ENCODE measurements around the gene PCGF6.

Gene PCGF6

DNA sequence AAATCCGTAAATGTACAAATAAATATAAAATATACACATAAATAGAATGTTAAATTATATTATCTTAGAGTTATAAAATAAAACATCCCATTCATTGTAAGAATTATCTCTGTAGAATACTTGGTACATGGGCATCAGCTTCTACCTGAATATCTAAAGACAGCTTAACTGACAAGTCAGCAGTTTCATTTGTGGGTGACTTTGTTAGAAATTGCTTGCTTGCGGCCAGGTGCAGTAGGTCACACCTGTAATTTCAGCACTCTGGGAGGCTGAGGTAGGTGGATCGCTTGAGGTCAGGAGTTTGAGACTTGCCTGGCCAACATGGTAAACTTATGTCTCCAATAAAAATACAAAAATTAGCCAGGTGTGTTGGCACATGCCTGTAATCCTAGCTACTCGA is 14.6 kb downstream of the PCGF6 start:
- Histone ChIP-seq H3K4me1 (no peaks in the 10 kb centered on the region), H3K36me3 (peaks cover 0 to 62% (median 33%) of the 10 kb centered on the region in 3 donors), H3K27ac (no peak overlapping the region), H3K4me3 (no peak overlapping the region), H3K9me3 (no peaks in the 10 kb centered on the region), H3K27me3 (no peaks in the 10 kb centered on the region)
- intact Hi-C loops (cut with DNase I; ENCODE audit: low total_unique reads): no loop called here
- TF ChIP-seq, protein P1, sequence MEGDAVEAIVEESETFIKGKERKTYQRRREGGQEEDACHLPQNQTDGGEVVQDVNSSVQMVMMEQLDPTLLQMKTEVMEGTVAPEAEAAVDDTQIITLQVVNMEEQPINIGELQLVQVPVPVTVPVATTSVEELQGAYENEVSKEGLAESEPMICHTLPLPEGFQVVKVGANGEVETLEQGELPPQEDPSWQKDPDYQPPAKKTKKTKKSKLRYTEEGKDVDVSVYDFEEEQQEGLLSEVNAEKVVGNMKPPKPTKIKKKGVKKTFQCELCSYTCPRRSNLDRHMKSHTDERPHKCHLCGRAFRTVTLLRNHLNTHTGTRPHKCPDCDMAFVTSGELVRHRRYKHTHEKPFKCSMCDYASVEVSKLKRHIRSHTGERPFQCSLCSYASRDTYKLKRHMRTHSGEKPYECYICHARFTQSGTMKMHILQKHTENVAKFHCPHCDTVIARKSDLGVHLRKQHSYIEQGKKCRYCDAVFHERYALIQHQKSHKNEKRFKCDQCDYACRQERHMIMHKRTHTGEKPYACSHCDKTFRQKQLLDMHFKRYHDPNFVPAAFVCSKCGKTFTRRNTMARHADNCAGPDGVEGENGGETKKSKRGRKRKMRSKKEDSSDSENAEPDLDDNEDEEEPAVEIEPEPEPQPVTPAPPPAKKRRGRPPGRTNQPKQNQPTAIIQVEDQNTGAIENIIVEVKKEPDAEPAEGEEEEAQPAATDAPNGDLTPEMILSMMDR (IDR thresholded peaks at IDR 0.05): no peak
- no peak for DNase-seq

DNA sequence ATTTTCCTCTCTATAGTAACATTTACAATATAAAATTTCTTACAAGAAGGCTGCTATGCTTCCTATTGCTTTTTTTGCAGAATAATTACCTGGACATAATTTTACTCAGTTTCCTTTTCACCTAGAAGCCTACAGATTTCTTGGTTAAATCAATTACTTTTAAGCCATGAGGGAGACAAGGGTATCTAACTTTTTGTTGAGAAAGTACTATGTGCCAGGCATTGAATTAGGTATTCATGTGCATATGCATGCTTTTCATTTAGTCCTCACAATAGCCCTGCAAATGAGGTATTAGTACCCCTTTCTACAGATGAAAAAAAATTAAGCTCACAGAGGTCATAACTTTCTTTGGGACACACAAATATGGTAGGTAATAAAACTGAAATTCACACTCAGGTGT is 16.4 kb downstream of the PCGF6 start:
- intact Hi-C loops (cut with DNase I; ENCODE audit: low total_unique reads): no loop called here
- Histone ChIP-seq H3K27me3 (no peaks in the 10 kb centered on the region), H3K27ac (no peak overlapping the region), H3K36me3 (peaks cover 13 to 63% (median 48%) of the 10 kb centered on the region in 3 donors), H3K4me1 (no peaks in the 10 kb centered on the region), H3K9me3 (no peaks in the 10 kb centered on the region), H3K4me3 (no peak overlapping the region)
- TF ChIP-seq, protein P1 (IDR thresholded peaks at IDR 0.05): no peak
- DNase-seq: no peak

DNA sequence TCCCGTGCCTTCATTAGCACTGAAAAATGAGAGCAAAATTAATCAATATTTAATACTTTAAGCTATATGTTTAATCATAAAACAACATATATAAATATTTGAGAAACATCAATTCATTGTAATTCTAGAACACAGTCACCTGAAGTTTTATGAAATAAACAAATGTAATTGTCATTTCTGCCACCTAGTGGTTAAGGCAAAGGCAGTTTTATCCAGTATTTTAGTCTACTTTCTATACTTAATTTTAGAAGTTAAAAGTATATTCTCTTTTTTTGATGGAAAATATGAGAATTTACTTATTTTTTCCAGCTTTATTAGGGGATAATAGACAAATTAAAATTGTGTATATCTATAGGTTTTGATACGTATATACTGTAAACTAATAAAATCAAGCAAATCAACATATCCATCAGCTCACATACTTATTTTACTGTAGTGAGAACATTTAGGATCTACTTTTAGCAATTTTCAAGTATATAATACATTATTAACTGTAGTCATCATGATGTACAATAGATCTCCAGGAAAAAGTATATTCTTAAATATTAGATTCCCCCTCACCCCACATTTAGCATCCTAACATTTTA is 16.9 kb downstream of the PCGF6 start:
- no peak overlapping the region for H3K4me3 ChIP-seq
- H3K9me3 ChIP-seq: no peaks in the 10 kb centered on the region
- H3K4me1 ChIP-seq: no peaks in the 10 kb centered on the region
- peaks cover 15 to 63% (median 48%) of the 10 kb centered on the region in 3 donors for H3K36me3 ChIP-seq
- intact Hi-C loops (cut with DNase I; ENCODE audit: low total_unique reads): no loop called here
- no peaks in the 10 kb centered on the region for H3K27me3 ChIP-seq
- no peak overlapping the region for H3K27ac ChIP-seq
- TF ChIP-seq, protein P1 (IDR thresholded peaks at IDR 0.05): peak; percentile 41 to 52
- no peak for DNase-seq

DNA sequence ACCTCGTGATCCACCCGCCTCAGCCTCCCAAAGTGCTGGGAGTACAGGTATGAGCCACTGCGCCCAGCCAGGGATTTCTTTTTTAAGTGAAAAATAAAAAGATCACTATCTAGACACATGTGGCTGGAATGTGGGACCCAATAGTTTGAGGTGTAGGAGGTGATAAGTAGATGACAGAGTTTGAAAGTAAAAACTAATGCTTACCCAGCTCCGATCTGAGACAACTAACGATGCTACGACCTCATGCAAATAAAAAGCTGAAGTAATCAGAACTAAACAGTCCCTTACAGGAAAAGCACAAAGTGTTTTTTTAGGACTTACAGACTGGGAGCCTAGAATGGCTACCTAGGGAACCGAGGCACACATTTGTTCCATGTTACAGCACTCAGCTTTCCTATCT is 23.0 kb downstream of the PCGF6 start:
- intact Hi-C loops (cut with DNase I; ENCODE audit: low total_unique reads): no loop called here
- DNase-seq: no peak
- Histone ChIP-seq H3K36me3 (peaks cover 43 to 90% (median 59%) of the 10 kb centered on the region in 3 donors), H3K27me3 (no peaks in the 10 kb centered on the region), H3K4me3 (no peak overlapping the region), H3K4me1 (no peaks in the 10 kb centered on the region), H3K27ac (no peak overlapping the region), H3K9me3 (no peaks in the 10 kb centered on the region)
- TF ChIP-seq, protein P1 (IDR thresholded peaks at IDR 0.05): no peak

DNA sequence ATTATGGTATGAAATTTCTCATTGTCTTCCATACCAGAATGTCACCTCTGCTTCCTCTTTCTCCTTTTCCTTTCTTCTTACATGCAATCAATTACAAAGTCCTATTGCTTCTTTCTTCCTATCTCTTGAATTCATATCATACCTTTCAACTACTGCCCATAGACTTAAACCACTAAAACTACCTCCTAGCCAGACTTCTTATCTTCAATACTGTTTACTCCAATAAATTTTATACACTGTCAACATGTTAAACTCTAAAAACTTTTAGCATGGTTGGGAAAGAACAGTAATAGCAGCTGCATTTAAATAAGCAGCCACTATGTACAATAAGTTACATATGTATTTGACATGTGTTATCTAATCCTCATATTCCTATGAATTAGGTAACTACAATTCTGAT is 34.9 kb downstream of the PCGF6 start:
- H3K36me3 ChIP-seq: peaks cover 46 to 72% (median 47%) of the 10 kb centered on the region in 3 donors
- intact Hi-C loops (cut with DNase I; ENCODE audit: low total_unique reads): no loop called here
- H3K4me1 ChIP-seq: no peaks in the 10 kb centered on the region

More for the DNA sequence above, 34.9 kb downstream of the PCGF6 start:
- no peaks in the 10 kb centered on the region for H3K27me3 ChIP-seq
- TF ChIP-seq, protein P1 (IDR thresholded peaks at IDR 0.05): no peak
- DNase-seq: no peak
- H3K4me3 ChIP-seq: no peak overlapping the region
- H3K27ac ChIP-seq: no peak overlapping the region
- no peaks in the 10 kb centered on the region for H3K9me3 ChIP-seq
